ENCODE results near the gene ZC3H10.

Gene ZC3H10

GRCh38 chr12:56158029-56158925 is 40.2 kb downstream of the ZC3H10 start, which contains the start of gene MYL6:
Gene MYL6 (plus strand): TSS chr12:56158359. CDS start chr12:56158402, 43 bp downstream.
- Histone ChIP-seq H3K9ac (ENCODE audit: low read depth, low read length) (peak within 1 kb of the TSS; percentile 99), H3K36me3 (ENCODE audit: insufficient read depth, low read depth, low read length) (peaks cover 61% of the 10 kb centered on the region), H3K27ac (ENCODE audit: low read length) (peak within 1 kb of the TSS; percentile 95), H3K4me3 (ENCODE audit: low read length) (peak within 1 kb of the TSS; percentile 86), H3K27me3 (ENCODE audit: insufficient read depth, low read length) (no peaks in the 10 kb centered on the region), H3K4me1 (ENCODE audit: insufficient read depth, low read length) (peaks cover 23% of the 10 kb centered on the region), H3K9me3 (ENCODE audit: insufficient read depth, low read depth, low read length) (no peaks in the 10 kb centered on the region)

DNA sequence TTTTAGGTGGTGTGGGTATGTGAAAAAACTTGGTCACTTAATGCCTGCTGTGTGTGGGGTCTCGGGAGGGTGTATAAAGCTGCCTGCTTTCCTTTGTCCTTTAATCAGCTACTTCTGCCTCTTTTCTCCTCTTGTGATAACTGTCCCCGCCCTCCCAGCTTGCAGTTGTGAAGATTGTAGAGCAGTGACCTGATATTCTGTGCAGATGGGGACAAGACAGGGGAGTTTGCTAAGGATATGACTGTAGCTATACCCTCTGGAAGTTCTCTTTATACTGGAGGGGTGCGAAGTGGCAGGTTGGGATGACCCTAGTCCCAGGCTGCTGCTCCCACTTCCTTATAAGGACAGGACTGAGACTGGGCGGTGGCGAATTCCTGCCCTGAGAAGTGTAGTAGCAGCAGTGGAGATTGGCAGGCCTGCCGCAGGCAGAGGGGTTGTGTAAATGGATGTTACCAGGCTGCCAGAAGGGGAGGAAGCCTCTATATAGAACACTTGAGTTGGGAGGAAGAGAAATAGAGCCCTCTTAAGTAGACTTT is 40.9 kb downstream of the ZC3H10 start:
- Histone ChIP-seq H3K9ac (ENCODE audit: low read depth, low read length) (peak overlapping the region; percentile 99), H3K27ac (ENCODE audit: low read length) (peak overlapping the region; percentile 95), H3K4me3 (ENCODE audit: low read length) (peak overlapping the region; percentile 86), H3K27me3 (ENCODE audit: insufficient read depth, low read length) (no peaks in the 10 kb centered on the region), H3K4me1 (ENCODE audit: insufficient read depth, low read length) (peaks cover 23% of the 10 kb centered on the region), H3K9me3 (ENCODE audit: insufficient read depth, low read depth, low read length) (no peaks in the 10 kb centered on the region), H3K36me3 (ENCODE audit: insufficient read depth, low read depth, low read length) (peaks cover 68% of the 10 kb centered on the region)

GRCh38 chr12:56159482-56160192 is 41.6 kb downstream of the ZC3H10 start:
- Histone ChIP-seq H3K27ac (ENCODE audit: low read length) (peak overlapping the region; percentile 95), H3K4me1 (ENCODE audit: insufficient read depth, low read length) (peaks cover 23% of the 10 kb centered on the region), H3K9me3 (ENCODE audit: insufficient read depth, low read depth, low read length) (no peaks in the 10 kb centered on the region), H3K36me3 (ENCODE audit: insufficient read depth, low read depth, low read length) (peaks cover 68% of the 10 kb centered on the region), H3K27me3 (ENCODE audit: insufficient read depth, low read length) (no peaks in the 10 kb centered on the region), H3K4me3 (ENCODE audit: low read length) (peak overlapping the region; percentile 86), H3K9ac (ENCODE audit: low read depth, low read length) (peak overlapping the region; percentile 99)

DNA sequence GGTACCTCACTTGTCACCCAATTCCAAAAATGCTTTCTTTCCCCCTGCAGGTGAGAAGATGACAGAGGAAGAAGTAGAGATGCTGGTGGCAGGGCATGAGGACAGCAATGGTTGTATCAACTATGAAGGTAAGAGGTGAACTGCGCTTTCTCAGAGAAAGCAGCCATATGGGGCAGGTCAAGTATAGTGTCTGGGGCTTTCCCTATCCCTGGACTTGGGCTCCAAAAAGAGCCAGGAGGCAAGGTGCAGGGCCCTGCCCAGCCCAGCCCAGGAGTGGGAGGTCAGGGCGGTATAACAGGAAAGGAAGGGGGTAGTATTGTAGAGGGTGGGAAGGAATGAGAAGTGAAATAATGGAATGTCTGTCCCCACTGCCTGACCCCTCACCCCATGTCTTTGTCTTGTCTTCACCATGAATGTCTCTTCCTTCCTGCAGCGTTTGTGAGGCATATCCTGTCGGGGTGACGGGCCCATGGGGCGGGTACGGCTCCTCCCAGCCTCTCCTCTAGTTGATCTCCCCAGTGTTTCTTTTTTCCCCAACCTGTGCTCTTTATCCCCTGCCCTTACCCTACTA is 42.2 kb downstream of the ZC3H10 start:
- Histone ChIP-seq H3K9ac (ENCODE audit: low read depth, low read length) (peak overlapping the region; percentile 99; the same call in 1 of the 2 replicates), H3K9me3 (ENCODE audit: insufficient read depth, low read depth, low read length) (no peaks in the 10 kb centered on the region), H3K27me3 (ENCODE audit: insufficient read depth, low read length) (no peaks in the 10 kb centered on the region), H3K36me3 (ENCODE audit: insufficient read depth, low read depth, low read length) (peaks cover 68% of the 10 kb centered on the region), H3K27ac (ENCODE audit: low read length) (peak overlapping the region; percentile 95), H3K4me1 (ENCODE audit: insufficient read depth, low read length) (peaks cover 23% of the 10 kb centered on the region), H3K4me3 (ENCODE audit: low read length) (peak overlapping the region; percentile 86)

- Histone ChIP-seq H3K9me3 (ENCODE audit: insufficient read depth, low read depth, low read length) (no peaks in the 10 kb centered on the region), H3K4me1 (ENCODE audit: insufficient read depth, low read length) (peaks cover 23% of the 10 kb centered on the region), H3K9ac (ENCODE audit: low read depth, low read length) (peak overlapping the region; percentile 99), H3K27ac (ENCODE audit: low read length) (no peak overlapping the region), H3K27me3 (ENCODE audit: insufficient read depth, low read length) (no peaks in the 10 kb centered on the region), H3K4me3 (ENCODE audit: low read length) (peak overlapping the region; percentile 86), H3K36me3 (ENCODE audit: insufficient read depth, low read depth, low read length) (peaks cover 70% of the 10 kb centered on the region)
Observed at GRCh38 chr12:56160894-56161689, 43.0 kb downstream of the ZC3H10 start.

DNA sequence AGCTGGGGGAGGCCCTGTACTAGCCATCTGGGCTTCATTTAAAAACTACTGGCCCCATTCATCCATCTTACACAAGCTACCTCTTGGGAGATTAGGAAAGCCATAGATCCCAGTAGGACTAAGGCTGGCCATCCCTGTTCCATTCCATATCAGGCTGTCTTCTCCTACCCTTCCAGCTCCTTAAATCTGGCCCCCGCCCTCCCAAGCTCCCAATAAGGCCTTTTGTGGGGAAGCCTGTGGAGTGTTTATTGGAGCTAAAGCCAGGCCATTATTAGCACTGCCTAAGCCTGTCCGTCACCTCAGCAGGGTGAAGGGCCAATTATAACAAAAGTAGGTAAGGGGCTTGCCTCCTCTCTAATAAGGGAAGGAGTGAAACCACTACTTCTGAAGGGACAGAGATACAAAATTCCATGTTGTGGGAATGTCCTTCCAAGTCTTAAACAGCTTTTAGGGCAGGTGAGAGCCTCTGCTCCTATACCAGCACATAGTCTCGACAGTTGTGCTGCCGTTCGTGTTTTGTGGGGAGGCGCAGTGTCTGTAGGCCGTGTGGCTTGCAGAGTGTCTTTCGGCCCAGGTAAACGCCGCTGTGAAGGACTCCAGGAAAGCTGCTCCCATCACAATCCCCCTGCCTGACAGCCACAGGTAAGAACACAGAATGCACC is 43.8 kb downstream of the ZC3H10 start:
- Histone ChIP-seq H3K4me3 (ENCODE audit: low read length) (0 out of 2 replicates have a peak overlapping the region, but pooled peaks have one; percentile 86), H3K36me3 (ENCODE audit: insufficient read depth, low read depth, low read length) (peaks cover 77% of the 10 kb centered on the region), H3K27me3 (ENCODE audit: insufficient read depth, low read length) (no peaks in the 10 kb centered on the region), H3K27ac (ENCODE audit: low read length) (no peak overlapping the region), H3K9ac (ENCODE audit: low read depth, low read length) (no peak overlapping the region), H3K4me1 (ENCODE audit: insufficient read depth, low read length) (peaks cover 23% of the 10 kb centered on the region), H3K9me3 (ENCODE audit: insufficient read depth, low read depth, low read length) (no peaks in the 10 kb centered on the region)

GRCh38 chr12:56162468-56163290 is 44.6 kb downstream of the ZC3H10 start:
- H3K9ac ChIP-seq (ENCODE audit: low read depth, low read length), result peak overlapping the region; percentile 20; the same call in 1 of the 2 replicates
- peaks cover 86% of the 10 kb centered on the region for H3K36me3 ChIP-seq (ENCODE audit: insufficient read depth, low read depth, low read length)
- peaks cover 23% of the 10 kb centered on the region for H3K4me1 ChIP-seq (ENCODE audit: insufficient read depth, low read length)
- no peak overlapping the region for H3K27ac ChIP-seq (ENCODE audit: low read length)
- H3K27me3 ChIP-seq (ENCODE audit: insufficient read depth, low read length), result no peaks in the 10 kb centered on the region
- no peaks in the 10 kb centered on the region for H3K9me3 ChIP-seq (ENCODE audit: insufficient read depth, low read depth, low read length)
- no peak overlapping the region for H3K4me3 ChIP-seq (ENCODE audit: low read length)

DNA sequence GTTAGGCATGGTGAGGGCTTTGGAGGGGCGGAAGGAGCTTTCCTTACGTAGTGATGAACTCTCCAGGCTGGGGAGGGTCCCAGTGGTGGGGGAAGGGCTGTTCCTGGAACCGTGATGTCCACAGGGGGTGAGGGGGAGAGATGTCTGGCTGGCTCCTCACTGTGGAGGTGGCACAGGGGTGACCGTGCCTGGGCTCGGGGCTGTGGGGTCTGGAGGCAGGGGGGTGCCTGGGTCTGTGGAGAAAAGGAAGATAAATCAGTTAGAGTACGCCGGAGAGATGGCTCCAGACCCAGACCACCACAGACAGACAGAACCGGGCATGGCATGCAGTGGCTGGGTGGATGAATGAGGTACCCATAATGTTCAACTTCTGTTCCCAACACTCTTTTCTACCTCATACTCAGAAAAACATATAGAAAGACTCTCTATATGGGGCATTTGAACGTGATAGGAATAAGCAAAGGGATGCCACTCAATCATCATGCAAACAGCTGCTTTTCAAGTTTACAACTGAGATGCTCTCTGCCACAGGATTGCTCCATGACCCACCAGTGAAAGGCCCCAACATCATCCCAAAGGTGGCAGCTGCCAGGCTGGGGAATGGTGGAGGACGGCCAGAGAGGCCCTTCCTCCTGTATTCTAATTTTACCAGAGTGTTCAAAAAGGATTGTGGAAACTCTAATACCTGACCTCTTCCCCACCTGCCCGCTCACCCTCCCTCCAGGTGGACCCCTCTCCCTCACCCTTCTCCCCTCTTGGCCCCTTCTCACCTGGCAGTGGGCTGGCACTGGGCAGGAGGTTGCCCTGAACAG is 45.7 kb downstream of the ZC3H10 start:
- H3K4me1 ChIP-seq (ENCODE audit: insufficient read depth, low read length), result peaks cover 23% of the 10 kb centered on the region
- peaks cover 96% of the 10 kb centered on the region for H3K36me3 ChIP-seq (ENCODE audit: insufficient read depth, low read depth, low read length)
- H3K9me3 ChIP-seq (ENCODE audit: insufficient read depth, low read depth, low read length), result no peaks in the 10 kb centered on the region
- H3K9ac ChIP-seq (ENCODE audit: low read depth, low read length), result no peak overlapping the region
- no peaks in the 10 kb centered on the region for H3K27me3 ChIP-seq (ENCODE audit: insufficient read depth, low read length)
- no peak overlapping the region for H3K27ac ChIP-seq (ENCODE audit: low read length)
- H3K4me3 ChIP-seq (ENCODE audit: low read length), result no peak overlapping the region

DNA sequence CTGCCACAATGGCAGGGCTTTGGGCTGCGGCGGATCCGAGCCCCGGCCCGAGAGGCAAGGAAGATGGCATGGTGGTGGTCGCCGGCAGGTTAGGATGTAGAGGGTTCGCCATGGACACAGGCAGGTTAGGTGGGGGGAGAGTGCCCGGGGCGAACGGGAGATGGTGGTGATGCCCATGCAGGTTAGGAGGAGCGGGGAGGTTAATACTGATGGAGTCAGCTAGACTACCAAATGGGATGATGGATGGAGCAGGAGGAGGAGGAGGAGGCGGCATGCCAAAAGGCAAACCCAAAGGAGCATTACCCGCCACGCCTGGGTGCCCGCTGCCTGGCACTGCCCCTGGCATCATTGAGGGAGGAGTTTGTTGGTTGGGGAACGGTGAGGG is 46.3 kb downstream of the ZC3H10 start:
- H3K27me3 ChIP-seq (ENCODE audit: insufficient read depth, low read length), result no peaks in the 10 kb centered on the region
- H3K4me3 ChIP-seq (ENCODE audit: low read length), result no peak overlapping the region
- H3K9me3 ChIP-seq (ENCODE audit: insufficient read depth, low read depth, low read length), result no peaks in the 10 kb centered on the region
- no peak overlapping the region for H3K9ac ChIP-seq (ENCODE audit: low read depth, low read length)
- no peak overlapping the region for H3K27ac ChIP-seq (ENCODE audit: low read length)
- H3K4me1 ChIP-seq (ENCODE audit: insufficient read depth, low read length), result peaks cover 23% of the 10 kb centered on the region
- peaks cover 99% of the 10 kb centered on the region for H3K36me3 ChIP-seq (ENCODE audit: insufficient read depth, low read depth, low read length)
